K562 (cell line): ENCODE data around the gene SPATA31C1. TPM values are rescaled to one million over a fixed set of nuclear protein-coding genes. Genes with fewer than 3 reads are reported as not detected.

ENCODE experiments used
- ATAC-seq: fragments of 200-7000 bp; cut with Tn5 transposase; 3 replicates; pipeline ENCODE4 v1.9.1; 2020; ENCODE audit warnings: moderate library complexity
- BruUV-seq: library from RNA; stranded (reverse); fragments of 400-500 nt; replicated peaks from 2 replicates; lab custom pipeline; 2021; lab: Mats Ljungman, UMichigan
- CTCF ChIA-PET: fragments of 300-600 bp; formaldehyde crosslinking; extraction: SDS; loops from one replicate; lab custom pipeline; 2021; ENCODE audit warnings: low intra/inter-chr PET ratio; lab: Yijun Ruan, JAX
- POLR2A ChIA-PET: fragments of 300-600, 350-650 bp; sonication (Branson Sonifier 250); formaldehyde crosslinking; extraction: SDS; loops from one replicate; lab custom pipeline; 2021; ENCODE audit warnings: antibody characterized with exemption, inconsistent platforms; lab: Yijun Ruan, JAX
- DNase-seq, 4 experiments: peaks; one replicate each; pipeline versions ENCODE4 v3.0.0 to v3.0.0-alpha.2; 2011 to 2018; ENCODE audit warnings: low spot score in 3 of 4, mixed read lengths in 3 of 4; ENCODE audit errors: extremely low read depth in 1 of 4
- FAIRE-seq: peaks from 2 replicates; lab custom pipeline; 2011; peaks lifted over from hg19 to GRCh38; lab: Jason Lieb, UNC
- H2AFZ ChIP-seq: 2 replicates; pipeline ENCODE4 v1.6.0; 2011; ENCODE audit warnings: low read depth, low read length, control low read depth, inconsistent platforms
- H3K27ac ChIP-seq: fragments of 200-600 bp; 3 replicates; pipeline ENCODE4 v1.8.0; 2011; ENCODE audit warnings: low read depth, mild to moderate bottlenecking, control low read depth, inconsistent platforms, low read length, moderate library complexity, mixed read lengths; ENCODE audit errors: extremely low read depth
- H3K27me3 ChIP-seq, 2 experiments: fragments of 300-600 bp in 1 of 2; 2 replicates in 1 of 2; 3 replicates in 1 of 2; pipeline versions ENCODE4 v1.6.0 to v1.8.0; 2011; ENCODE audit warnings: inconsistent platforms in 2 of 2, low read length in 2 of 2, mild to moderate bottlenecking in 1 of 2, mixed read lengths in 1 of 2, moderate library complexity in 1 of 2; ENCODE audit not compliant: control insufficient read depth in 2 of 2, insufficient read depth in 2 of 2
- H3K36me3 ChIP-seq: fragments of 300-600 bp; 3 replicates; pipeline ENCODE4 v1.8.0; 2011; ENCODE audit warnings: mild to moderate bottlenecking, low read length, inconsistent platforms; ENCODE audit not compliant: control insufficient read depth, insufficient read depth
- H3K4me1 ChIP-seq, 2 experiments: fragments of 200-600 bp in 1 of 2; replicated peaks in 1 of 2; 2 replicates in 1 of 2; 3 replicates in 1 of 2; pipeline versions ENCODE4 v1.5.1 to v1.8.0; 2011; ENCODE audit warnings: inconsistent platforms in 2 of 2, low read length in 2 of 2, mild to moderate bottlenecking in 1 of 2, mixed read lengths in 1 of 2, moderate library complexity in 1 of 2; ENCODE audit not compliant: control insufficient read depth in 2 of 2, insufficient read depth in 2 of 2
- H3K4me2 ChIP-seq: 2 replicates; pipeline ENCODE4 v1.6.1; 2011; ENCODE audit warnings: low read length, control low read depth, inconsistent platforms, mixed read lengths; ENCODE audit not compliant: insufficient read depth
- H3K4me3 ChIP-seq: fragments of 200-600 bp; sonication (generic), shearing (Covaris generic); 2 replicates; pipeline ENCODE4 v1.5.1; 2016; ENCODE audit warnings: control low read depth, inconsistent platforms
- H3K79me2 ChIP-seq: fragments of 200-600 bp; 3 replicates; pipeline ENCODE4 v1.8.0; 2011; ENCODE audit warnings: low read length, inconsistent platforms; ENCODE audit not compliant: control insufficient read depth, insufficient read depth
- H3K9ac ChIP-seq, 2 experiments: 2 replicates each; pipeline versions ENCODE4 v1.6.0 to v1.6.1; 2011; ENCODE audit warnings: low read depth in 2 of 2, low read length in 2 of 2, control low read depth in 1 of 2, inconsistent platforms in 1 of 2, mild to moderate bottlenecking in 1 of 2, mixed read lengths in 1 of 2; ENCODE audit not compliant: insufficient read depth in 1 of 2
- H3K9me1 ChIP-seq: one replicate; pipeline ENCODE4 v1.6.0; 2011; ENCODE audit warnings: inconsistent platforms, mild to moderate bottlenecking, low read length, moderate library complexity; ENCODE audit not compliant: control insufficient read depth, insufficient read depth
- H3K9me3 ChIP-seq: replicated peaks from 2 replicates; pipeline ENCODE4 v1.5.1; 2011; ENCODE audit warnings: low read depth, low read length, inconsistent platforms; ENCODE audit not compliant: control insufficient read depth, insufficient read depth
- H4K20me1 ChIP-seq: replicated peaks from 2 replicates; pipeline ENCODE4 v1.6.1; 2011; ENCODE audit warnings: low read length, inconsistent platforms, mixed read lengths; ENCODE audit not compliant: control insufficient read depth, insufficient read depth
- BMI1 ChIP-seq: fragments of 150-350 bp; IDR thresholded peaks from 2 replicates; pipeline ENCODE4 v1.6.1; 2014; ENCODE audit warnings: low read length
- CHD1 ChIP-seq: fragments of 200-600 bp; sonication (generic); IDR thresholded peaks from one replicate; pipeline ENCODE4 v1.6.1; 2012; ENCODE audit warnings: mild to moderate bottlenecking, moderate library complexity, low read length, inconsistent platforms
- HDAC2 ChIP-seq: fragments of 450-650 bp; IDR thresholded peaks from 2 replicates; pipeline ENCODE4 v1.6.1; 2016; ENCODE audit warnings: mild to moderate bottlenecking
- HIVEP1 ChIP-seq: fragments of 250-450 bp; sonication (Bioruptor Pico); IDR thresholded peaks from 2 replicates; pipeline ENCODE4 v1.4.0; 2020; ENCODE audit warnings: mild to moderate bottlenecking
- HLTF ChIP-seq: fragments of 450-650 bp; IDR thresholded peaks from 2 replicates; pipeline ENCODE4 v1.6.1; 2016
- POLR2A ChIP-seq: fragments of 450-650 bp; conservative IDR thresholded peaks from 2 replicates; pipeline ENCODE4 v1.6.1; 2016
- POLR2H ChIP-seq: IDR thresholded peaks from 2 replicates; pipeline ENCODE4 v1.6.1; 2016; ENCODE audit warnings: missing genetic modification characterization, low read depth, mild to moderate bottlenecking, control low read depth, missing compliant biosample characterization, moderate library complexity
- PURB ChIP-seq: sonication (generic); formaldehyde crosslinking; IDR thresholded peaks from 2 replicates; pipeline ENCODE4 v1.9.0; 2021; ENCODE audit warnings: low read depth, mild to moderate bottlenecking, missing genetic modification reagents
- RAD21 ChIP-seq, 2 experiments: fragments of 250-450 bp in 1 of 2; fragments of 450-650 bp in 1 of 2; sonication (Bioruptor Pico) in 1 of 2; formaldehyde crosslinking in 1 of 2; IDR thresholded peaks in 1 of 2; conservative IDR thresholded peaks in 1 of 2; 2 replicates each; pipeline versions ENCODE4 v1.4.0 to v1.8.0; 2020 to 2022; ENCODE audit warnings: mild to moderate bottlenecking in 2 of 2, moderate library complexity in 1 of 2
- RFX1 ChIP-seq: fragments of 450-650 bp; IDR thresholded peaks from 2 replicates; pipeline ENCODE4 v1.6.1; 2016; ENCODE audit warnings: mild to moderate bottlenecking, moderate library complexity
- SETDB1 ChIP-seq: IDR thresholded peaks from one replicate; pipeline ENCODE4 v1.6.1; 2012; ENCODE audit warnings: low read length, control low read depth, inconsistent platforms
- STAG1 ChIP-seq: sonication (generic); formaldehyde crosslinking; IDR thresholded peaks from 2 replicates; pipeline ENCODE4 v1.5.0; 2020; ENCODE audit warnings: missing genetic modification reagents, borderline replicate concordance
- TEAD2 ChIP-seq: fragments of 450-650 bp; IDR thresholded peaks from 2 replicates; pipeline ENCODE4 v1.6.1; 2016; ENCODE audit warnings: missing genetic modification characterization, control low read depth, missing compliant biosample characterization
- ZC3H8 ChIP-seq: fragments of 450-650 bp; IDR thresholded peaks from 2 replicates; pipeline ENCODE4 v1.6.1; 2017
- ZNF395 ChIP-seq: fragments of 200-800 bp; sonication (Bioruptor generic); IDR thresholded peaks from 2 replicates; pipeline ENCODE4 v1.6.1; 2017; ENCODE audit warnings: missing genetic modification characterization, missing compliant biosample characterization
- ZNF586 ChIP-seq: fragments of 450-650 bp; formaldehyde crosslinking; conservative IDR thresholded peaks from 2 replicates; pipeline ENCODE4 v1.4.0; 2020; ENCODE audit warnings: mild to moderate bottlenecking, moderate library complexity
- WGBS: fragments of 100-300 bp; shearing (Covaris generic); methylation state at CpG from one replicate; pipeline ENCODE4 v1.1.6; 2016; ENCODE audit warnings: low coverage, mixed read lengths; ENCODE audit not compliant: insufficient coverage; ENCODE audit errors: missing lambda C conversion rate; 5-methylcytosine and 5-hydroxymethylcytosine counted together
- in situ Hi-C: fragments of 300-500 bp; cut with MboI; formaldehyde crosslinking; loops from 4 replicates; pipeline ENCODE4 v1.15.0; 2018; ENCODE audit warnings: inconsistent platforms, mixed read lengths
- intact Hi-C: fragments of 100-400 bp; cut with micrococcal nuclease; formaldehyde crosslinking; loops from 2 replicates; pipeline ENCODE4 v1.14.2; 2022
- polyA plus RNA-seq, 8 experiments: library from polyadenylated mRNA; depleted of rRNA in 4 of 8; stranded (reverse) in 5 of 8; unstranded in 3 of 8; fragments of >200 nt; fragmentation: Nextera tagmentation in 2 of 8; fragmentation: Illumina TruSeq in 1 of 8; extraction: Ambion mirVana in 2 of 8; extraction: Trizol in 1 of 8; gene quantifications; 2 replicates each; pipeline versions ENCODE4 v1.2.1 to v1.2.3, GENCODE V29; 2011 to 2014; ENCODE audit warnings: inconsistent platforms in 1 of 8, missing spikeins in 1 of 8
- total RNA-seq, 7 experiments: library from RNA; depleted of rRNA in 6 of 7; stranded (reverse); fragments of >200 nt in 6 of 7; fragmentation: Illumina TruSeq in 2 of 7; extraction: Trizol in 2 of 7; gene quantifications; 2 replicates each; pipeline versions ENCODE4 v1.2.1 to v1.2.3, GENCODE V29; 2011 to 2021; ENCODE audit warnings: low replicate concordance in 1 of 7

Gene SPATA31C1
- total and polyA plus RNA-seq, 9 of the 15 experiments (the other 6 are each of a cell fraction or from before 2014, with no cell fraction given): 0.03 to 0.15 (median 0.05) TPM; not detected in 3

GRCh38 chr9:87869082-87869481 is 48.7 kb upstream of the SPATA31C1 start:
- TF ChIP-seq HDAC2: no peak
- TF ChIP-seq HIVEP1 (CRISPR knock-in tag): no peak
- TF ChIP-seq RAD21 (CRISPR knock-in tag; conservative IDR thresholded peaks at IDR 0.05 in 1 of 2, IDR thresholded peaks at IDR 0.05 in 1 of 2): no peak
- H3K27ac ChIP-seq: no peak overlapping the region
- no peaks in the 10 kb centered on the region for H3K9me3 ChIP-seq
- no peaks in the 10 kb centered on the region for H3K36me3 ChIP-seq
- no peaks in the 10 kb centered on the region; a peak in 2 of 5 replicates for H3K4me1 ChIP-seq
- 24% methylated on average over 8 of the region's 11 CpGs for WGBS
- no peaks in the 10 kb centered on the region for H3K79me2 ChIP-seq
- H2AFZ ChIP-seq: no peak overlapping the region
- H4K20me1 ChIP-seq: no peaks in the 10 kb centered on the region
- H3K9me1 ChIP-seq: no peaks in the 10 kb centered on the region
- no peak for DNase-seq
- H3K9ac ChIP-seq: no peak overlapping the region; a peak in 1 of 4 replicates
- ATAC-seq: no peak
- in situ Hi-C loops (no loop called here), intact Hi-C loops (no loop called here)
- no peak for FAIRE-seq
- no peak overlapping the region for H3K4me3 ChIP-seq
- ChIA-PET CTCF (no interaction called here), POLR2A (no interaction called here)
- no TSS peak for BruUV-seq
- H3K4me2 ChIP-seq: no peak overlapping the region
- peaks cover 5 to 27% of the 10 kb centered on the region in 2 experiments; a peak in 4 of 5 replicates for H3K27me3 ChIP-seq

DNA sequence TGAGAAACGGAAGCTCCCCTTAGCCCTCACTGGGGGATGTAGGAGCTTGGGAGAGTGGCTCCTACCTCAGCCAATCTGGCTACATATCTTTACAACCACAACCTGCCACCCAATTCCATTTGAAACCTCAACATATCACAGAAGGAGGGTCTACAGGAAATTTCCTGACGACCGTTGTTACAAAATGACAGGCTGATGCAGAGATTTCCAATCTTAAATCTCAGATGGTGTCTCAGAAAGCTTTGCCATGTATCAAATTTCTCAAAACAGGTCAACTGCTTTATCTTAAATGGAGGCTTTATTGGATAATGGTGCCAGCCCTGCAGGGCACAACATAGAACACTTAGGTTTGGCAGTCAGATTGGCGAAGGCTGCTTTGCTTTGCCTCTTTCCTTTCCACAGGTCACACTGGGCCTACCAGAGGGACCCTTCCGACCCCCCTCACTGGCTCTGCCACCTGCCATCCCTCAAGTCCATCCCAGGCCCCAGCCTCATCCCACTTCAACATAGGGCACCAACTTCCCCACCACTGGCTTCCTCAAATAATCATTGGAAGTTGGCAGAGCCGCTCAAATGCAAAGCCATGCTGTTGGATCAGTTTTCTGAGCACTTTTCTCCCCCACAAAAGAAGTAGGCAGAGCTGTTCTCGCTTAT is 46.2 kb upstream of the SPATA31C1 start:
- H2AFZ ChIP-seq: no peak overlapping the region
- ChIA-PET POLR2A (no interaction called here), CTCF (no interaction called here)
- ATAC-seq (no peak), DNase-seq (no peak), FAIRE-seq (no peak)
- in situ Hi-C loops (no loop called here), intact Hi-C loops (no loop called here)
- no peaks in the 10 kb centered on the region for H3K9me1 ChIP-seq
- H3K4me1 ChIP-seq: no peaks in the 10 kb centered on the region; a peak in 2 of 5 replicates
- H3K9ac ChIP-seq: no peak overlapping the region
- H3K4me2 ChIP-seq: no peak overlapping the region
- WGBS: 0% methylated on average over 6 of the region's 7 CpGs
- peaks cover 2 to 24% of the 10 kb centered on the region in 2 experiments; a peak in 3 of 5 replicates for H3K27me3 ChIP-seq
- no peaks in the 10 kb centered on the region for H3K36me3 ChIP-seq
- no peak overlapping the region for H3K27ac ChIP-seq
- no peaks in the 10 kb centered on the region for H3K79me2 ChIP-seq
- H4K20me1 ChIP-seq: no peaks in the 10 kb centered on the region
- H3K4me3 ChIP-seq: no peak overlapping the region
- H3K9me3 ChIP-seq: no peaks in the 10 kb centered on the region
- BruUV-seq: no TSS peak
- TF ChIP-seq STAG1 (no peak), RFX1 (no peak), TEAD2 (tag) (no peak), BMI1 (no peak), ZNF586 (no peak), SETDB1 (no peak), POLR2A (no peak), CHD1 (no peak), PURB (CRISPR knock-in tag) (no peak), POLR2H (tag) (no peak), ZC3H8 (no peak), ZNF395 (CRISPR knock-in tag) (no peak), HLTF (no peak)
